A549 treated with DMSO at 1 μM for 4 hours (cell line): ENCODE measurements around the gene OPA1. TPM values are rescaled to one million over a fixed set of nuclear protein-coding genes. Genes with fewer than 3 reads are reported as not detected.

Experiments used
- total RNA-seq: library from RNA; stranded (reverse); fragments of 200-300 nt; extraction: Qiagen RNA extraction; gene quantifications from 5 replicates; pipeline ENCODE4 v1.2.3, GENCODE V29; 2022; ENCODE audit warnings: low read depth

OPA1 gene, protein sequence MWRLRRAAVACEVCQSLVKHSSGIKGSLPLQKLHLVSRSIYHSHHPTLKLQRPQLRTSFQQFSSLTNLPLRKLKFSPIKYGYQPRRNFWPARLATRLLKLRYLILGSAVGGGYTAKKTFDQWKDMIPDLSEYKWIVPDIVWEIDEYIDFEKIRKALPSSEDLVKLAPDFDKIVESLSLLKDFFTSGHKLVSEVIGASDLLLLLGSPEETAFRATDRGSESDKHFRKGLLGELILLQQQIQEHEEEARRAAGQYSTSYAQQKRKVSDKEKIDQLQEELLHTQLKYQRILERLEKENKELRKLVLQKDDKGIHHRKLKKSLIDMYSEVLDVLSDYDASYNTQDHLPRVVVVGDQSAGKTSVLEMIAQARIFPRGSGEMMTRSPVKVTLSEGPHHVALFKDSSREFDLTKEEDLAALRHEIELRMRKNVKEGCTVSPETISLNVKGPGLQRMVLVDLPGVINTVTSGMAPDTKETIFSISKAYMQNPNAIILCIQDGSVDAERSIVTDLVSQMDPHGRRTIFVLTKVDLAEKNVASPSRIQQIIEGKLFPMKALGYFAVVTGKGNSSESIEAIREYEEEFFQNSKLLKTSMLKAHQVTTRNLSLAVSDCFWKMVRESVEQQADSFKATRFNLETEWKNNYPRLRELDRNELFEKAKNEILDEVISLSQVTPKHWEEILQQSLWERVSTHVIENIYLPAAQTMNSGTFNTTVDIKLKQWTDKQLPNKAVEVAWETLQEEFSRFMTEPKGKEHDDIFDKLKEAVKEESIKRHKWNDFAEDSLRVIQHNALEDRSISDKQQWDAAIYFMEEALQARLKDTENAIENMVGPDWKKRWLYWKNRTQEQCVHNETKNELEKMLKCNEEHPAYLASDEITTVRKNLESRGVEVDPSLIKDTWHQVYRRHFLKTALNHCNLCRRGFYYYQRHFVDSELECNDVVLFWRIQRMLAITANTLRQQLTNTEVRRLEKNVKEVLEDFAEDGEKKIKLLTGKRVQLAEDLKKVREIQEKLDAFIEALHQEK
- 27.2 to 34.8 TPM (median 30.3 TPM) in 5 replicates for total RNA-seq

DNA sequence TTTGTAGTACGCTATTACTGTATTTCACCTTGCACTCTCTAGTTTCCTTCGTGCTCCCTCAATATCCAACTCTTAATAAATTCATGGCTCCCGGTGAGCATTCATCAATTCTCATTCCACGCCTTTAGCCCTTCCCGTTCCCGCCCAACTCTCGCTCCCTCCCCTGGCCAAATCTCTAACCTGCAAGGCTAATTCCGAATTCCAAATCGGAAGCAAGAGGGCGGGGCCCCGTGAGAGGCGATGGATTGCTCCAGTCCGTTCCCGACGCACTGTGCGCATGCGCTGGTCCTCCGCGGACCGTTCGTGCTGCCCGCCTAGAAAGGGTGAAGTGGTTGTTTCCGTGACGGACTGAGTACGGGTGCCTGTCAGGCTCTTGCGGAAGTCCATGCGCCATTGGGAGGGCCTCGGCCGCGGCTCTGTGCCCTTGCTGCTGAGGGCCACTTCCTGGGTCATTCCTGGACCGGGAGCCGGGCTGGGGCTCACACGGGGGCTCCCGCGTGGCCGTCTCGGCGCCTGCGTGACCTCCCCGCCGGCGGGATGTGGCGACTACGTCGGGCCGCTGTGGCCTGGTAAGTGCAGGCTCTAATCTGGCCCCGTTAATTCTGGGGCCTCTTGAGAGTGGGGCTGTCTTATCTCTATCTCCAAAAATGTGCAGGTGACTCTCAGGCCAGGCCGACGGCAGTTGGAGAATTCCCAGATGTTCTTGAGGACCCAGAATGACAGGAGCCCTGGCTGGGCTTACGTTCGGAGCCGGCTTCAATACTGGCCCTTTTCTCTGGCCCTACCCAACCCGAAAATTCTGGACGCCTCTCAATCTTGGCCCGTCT is at the start of gene OPA1:
Gene OPA1, plus strand, starts transcription at position 368 of the 827 bp plus-strand sequence. Its CDS starts 170 bp downstream, at position 538.

DNA sequence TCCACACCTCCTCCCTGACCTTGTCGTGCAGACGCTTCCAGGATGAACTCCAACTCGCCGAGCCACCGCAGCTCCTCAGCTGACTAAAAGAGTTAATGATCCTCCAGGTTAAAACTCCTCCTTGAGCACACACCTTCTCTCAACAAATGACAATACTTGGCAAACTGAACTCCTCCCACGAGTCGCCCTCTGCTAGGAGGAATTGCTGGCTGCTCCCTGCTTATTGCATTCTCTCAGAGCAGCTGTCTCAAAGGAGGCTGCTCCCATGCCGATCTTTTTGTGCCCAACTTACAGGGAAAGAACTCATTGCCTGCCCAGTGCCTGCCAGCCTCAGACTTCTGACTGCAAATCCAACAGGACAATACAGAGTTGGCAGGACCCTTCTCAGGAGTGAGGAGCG is 38.2 kb upstream of the OPA1 start, which contains the start of gene ATP13A4:
Gene ATP13A4, minus strand, starts transcription at position 85 of the 400 bp plus-strand sequence. CDS start 96 bp downstream, outside the sequence.

Other genes with a start within 250 kb of the OPA1 start
- gene ATP13A5, start 214.5 kb upstream of the OPA1 start, total RNA-seq, result not detected in 5 replicates
- gene ATP13A4, start 38.3 kb upstream of the OPA1 start, total RNA-seq, result 0.24 TPM in 1 of 5 replicates, not detected in the others